ENCODE measurements around the gene TSSK2. TPM values are rescaled to one million over a fixed set of nuclear protein-coding genes. Genes with fewer than 3 reads are reported as not detected.

Gene TSSK2
- total RNA-seq, 4 donors from 2014 or later, result 0.19 to 0.33 (median 0.25) TPM; not detected in 1

- H3K36me3 ChIP-seq, result no peaks in the 10 kb centered on the region
- ATAC-seq (peak; percentile 31 to 55), DNase-seq (peak; percentile 65 to 91)
These were observed 10.1 kb upstream of the TSSK2 start for GRCh38 chr22:19120829-19121630.

GRCh38 chr22:19121631-19122142 is 9.4 kb upstream of the TSSK2 start:
- intact Hi-C loops (cut with DNase I; ENCODE audit: low total_unique reads) (loop anchor here (1.0 to 5.0 kb wide), 5 partner anchors 12 to 357 kb away; partner anchors contain the start of genes CDC45, CLTCL1, ESS2 and HIRA), in situ Hi-C loops (cut with MboI; ENCODE audit: low sequenced_read_pairs in 4 of 4) (no loop called here)
- H3K4me3 ChIP-seq, result peak overlapping the region; percentile 76 to 97 (median 86)
- no peaks in the 10 kb centered on the region for H3K36me3 ChIP-seq
- H3K27me3 ChIP-seq, result no peaks in the 10 kb centered on the region
- ATAC-seq (peak; percentile 70 to 75), DNase-seq (peak; percentile 81 to 95)
- TF ChIP-seq POLR2A (IDR thresholded peaks at IDR 0.05), result peak; percentile 31 to 56
- TF ChIP-seq CTCF (IDR thresholded peaks at IDR 0.05 in 4 of 5, conservative IDR thresholded peaks at IDR 0.05 in 1 of 5), result no peak
- H3K4me1 ChIP-seq, result peaks cover 48 to 53% of the 10 kb centered on the region in 2 donors
- no peaks in the 10 kb centered on the region for H3K9me3 ChIP-seq
- H3K27ac ChIP-seq, result peak overlapping the region; percentile 91 to 99 (median 97)

More at GRCh38 chr22:19120829-19121630, 10.1 kb upstream of the TSSK2 start:
- peak overlapping the region; percentile 91 to 99 (median 97) for H3K27ac ChIP-seq
- H3K9me3 ChIP-seq, result no peaks in the 10 kb centered on the region
- intact Hi-C loops (cut with DNase I; ENCODE audit: low total_unique reads), result loop anchor here (1.0 to 5.0 kb wide), 3 partner anchors 12 to 311 kb away; partner anchors contain the start of genes CLTCL1, HIRA and MRPL40
- in situ Hi-C loops (cut with MboI; ENCODE audit: low sequenced_read_pairs in 4 of 4), result no loop called here
- H3K27me3 ChIP-seq, result no peaks in the 10 kb centered on the region
- H3K4me3 ChIP-seq, result peak overlapping the region; percentile 76 to 97 (median 86)
- peak in 1 of 2 donors; percentile 6 for TF ChIP-seq POLR2A (IDR thresholded peaks at IDR 0.05)
- peak in 1 of 5 experiments; percentile 8 for TF ChIP-seq CTCF (IDR thresholded peaks at IDR 0.05 in 4 of 5, conservative IDR thresholded peaks at IDR 0.05 in 1 of 5)
- peaks cover 52 to 60% of the 10 kb centered on the region in 2 donors for H3K4me1 ChIP-seq

- Histone ChIP-seq H3K4me1 (peaks cover 42 to 47% of the 10 kb centered on the region in 2 donors), H3K9me3 (no peaks in the 10 kb centered on the region), H3K4me3 (peak within 1 kb of the TSS; percentile 76 to 97 (median 86)), H3K27me3 (no peaks in the 10 kb centered on the region), H3K36me3 (no peaks in the 10 kb centered on the region), H3K27ac (peak within 1 kb of the TSS; percentile 91 to 99 (median 97))
- TF ChIP-seq CTCF (IDR thresholded peaks at IDR 0.05 in 4 of 5, conservative IDR thresholded peaks at IDR 0.05 in 1 of 5) (no peak), POLR2A (IDR thresholded peaks at IDR 0.05) (peak; percentile 79 to 86)
- intact Hi-C loops (cut with DNase I; ENCODE audit: low total_unique reads) (loop anchor here (1.0 to 5.0 kb wide), 4 partner anchors 22 to 357 kb away; partner anchors contain the start of genes CDC45, CLTCL1, ESS2 and HIRA), in situ Hi-C loops (cut with MboI; ENCODE audit: low sequenced_read_pairs in 4 of 4) (no loop called here)
- peak; percentile 96 to 97 for DNase-seq
- ATAC-seq, result peak; percentile 77 to 87
These were observed 8.9 kb upstream of the TSSK2 start, which contains the start of gene DGCR2 for GRCh38 chr22:19122143-19122751. TSS of gene DGCR2 (minus strand) at chr22:19122412. CDS start at chr22:19122206, 206 bp downstream.

GRCh38 chr22:19122752-19123492 is 8.2 kb upstream of the TSSK2 start:
- DNase-seq, result no peak
- Histone ChIP-seq H3K36me3 (no peaks in the 10 kb centered on the region), H3K4me1 (peaks cover 35 to 41% of the 10 kb centered on the region in 2 donors), H3K27me3 (no peaks in the 10 kb centered on the region), H3K4me3 (peak overlapping the region; percentile 68 to 97 (median 82)), H3K9me3 (no peaks in the 10 kb centered on the region), H3K27ac (peak overlapping the region; percentile 91 to 99 (median 97))
- no peak for TF ChIP-seq CTCF (IDR thresholded peaks at IDR 0.05 in 4 of 5, conservative IDR thresholded peaks at IDR 0.05 in 1 of 5)
- no peak for TF ChIP-seq POLR2A (IDR thresholded peaks at IDR 0.05)
- peak in 1 of 2 donors; percentile 2 for ATAC-seq
- in situ Hi-C loops (cut with MboI; ENCODE audit: low sequenced_read_pairs in 4 of 4) (no loop called here), intact Hi-C loops (cut with DNase I; ENCODE audit: low total_unique reads) (loop anchor here (1.0 to 5.0 kb wide), 4 partner anchors 21 to 356 kb away; partner anchors contain the start of genes CDC45, CLTCL1, ESS2 and HIRA)

Data from gastrocnemius medialis (tissue), 4 donors.